H1 (cell line): ENCODE measurements around the gene AP2A1. TPM values are rescaled to one million over a fixed set of nuclear protein-coding genes. Genes with fewer than 3 reads are reported as not detected.
A peak's percentile ranks its signal among the peaks of the same experiment; 100 is the strongest.
"Not testable (repeated sequence)": the region's sequence is repeated elsewhere in the genome, so short reads cannot be mapped to it uniquely, and the experiment has no call there.

ENCODE experiments used
- CTCF ChIA-PET: fragments of 300-600 bp; sonication (Branson Sonifier 250); formaldehyde crosslinking; loops from one replicate; lab custom pipeline; 2021; ENCODE audit not compliant: partially characterized antibody; lab: Charles Lee
- POLR2A ChIA-PET: fragments of 300-600 bp; sonication (Branson Sonifier 250); formaldehyde crosslinking; loops from one replicate; lab custom pipeline; 2021; ENCODE audit warnings: inconsistent platforms; ENCODE audit not compliant: partially characterized antibody; lab: Charles Lee
- DNase-seq, 2 experiments: peaks; one replicate each; pipeline versions ENCODE4 v3.0.0 to v3.0.0-alpha.2; 2010 to 2022; ENCODE audit warnings: low spot score in 2 of 2, low read depth in 1 of 2, mixed read lengths in 1 of 2
- FAIRE-seq: peaks from 2 replicates; lab custom pipeline; 2011; peaks lifted over from hg19 to GRCh38; lab: Jason Lieb, UNC
- H2AFZ ChIP-seq: 2 replicates; pipeline ENCODE4 v1.8.1; 2012; ENCODE audit warnings: low read length, inconsistent platforms
- H2AK5ac ChIP-seq: 2 replicates; pipeline ENCODE4 v1.6.1; 2013; ENCODE audit warnings: low read depth, low read length
- H2BK120ac ChIP-seq: replicated peaks from 2 replicates; pipeline ENCODE3; 2013; ENCODE audit warnings: low read depth, low read length, inconsistent platforms
- H2BK12ac ChIP-seq: 2 replicates; pipeline ENCODE4 v1.6.1; 2013; ENCODE audit warnings: low read depth, low read length
- H2BK15ac ChIP-seq: 2 replicates; pipeline ENCODE4 v1.6.1; 2013; ENCODE audit warnings: low read length
- H2BK20ac ChIP-seq: 2 replicates; pipeline ENCODE4 v1.6.1; 2013; ENCODE audit warnings: low read length
- H2BK5ac ChIP-seq: 2 replicates; pipeline ENCODE4 v1.6.1; 2013; ENCODE audit warnings: low read depth, low read length
- H3K14ac ChIP-seq: 2 replicates; pipeline ENCODE4 v1.6.1; 2013; ENCODE audit warnings: inconsistent platforms; ENCODE audit not compliant: insufficient read length
- H3K18ac ChIP-seq: 2 replicates; pipeline ENCODE4 v1.6.1; 2013; ENCODE audit warnings: low read length; ENCODE audit errors: extremely low read depth
- H3K23ac ChIP-seq: 2 replicates; pipeline ENCODE4 v1.6.1; 2013; ENCODE audit warnings: inconsistent platforms; ENCODE audit not compliant: insufficient read length
- H3K23me2 ChIP-seq: 2 replicates; pipeline ENCODE4 v1.6.1; 2013; ENCODE audit warnings: low read depth, low read length
- H3K27ac ChIP-seq: 2 replicates; pipeline ENCODE4 v1.6.1; 2011; ENCODE audit warnings: low read depth, low read length, inconsistent platforms
- H3K27me3 ChIP-seq, 4 experiments: replicated peaks in 1 of 4; 1 replicate in 1 of 4; 2 replicates in 3 of 4; pipeline versions ENCODE4 v1.6.1 to v1.8.1; 2011 to 2013; ENCODE audit warnings: low read length in 3 of 4, mild to moderate bottlenecking in 3 of 4, inconsistent platforms in 2 of 4, mixed read lengths in 2 of 4, moderate library complexity in 1 of 4; ENCODE audit not compliant: control insufficient read depth in 3 of 4, insufficient read depth in 3 of 4; ENCODE audit errors: extremely low read depth in 1 of 4
- H3K36me3 ChIP-seq, 4 experiments: 2 replicates each; pipeline versions ENCODE4 v1.6.1 to v1.8.1; 2011 to 2013; ENCODE audit warnings: mild to moderate bottlenecking in 4 of 4, low read length in 3 of 4, moderate library complexity in 2 of 4, control low read depth in 1 of 4, inconsistent platforms in 1 of 4; ENCODE audit not compliant: insufficient read depth in 4 of 4, control insufficient read depth in 2 of 4
- H3K4ac ChIP-seq: replicated peaks from 2 replicates; pipeline ENCODE3; 2013; ENCODE audit warnings: low read length, low read depth, mixed read lengths, inconsistent platforms; ENCODE audit not compliant: insufficient read length
- H3K4me1 ChIP-seq, 4 experiments: replicated peaks in 1 of 4; 1 replicate in 1 of 4; 2 replicates in 3 of 4; pipeline versions ENCODE4 v1.6.1 to v1.8.1; 2011 to 2013; ENCODE audit warnings: low read length in 3 of 4, inconsistent platforms in 2 of 4, mixed read lengths in 1 of 4; ENCODE audit not compliant: insufficient read depth in 4 of 4, control insufficient read depth in 3 of 4
- H3K4me2 ChIP-seq, 2 experiments: 2 replicates each; pipeline versions ENCODE4 v1.6.1 to v1.8.1; 2011 to 2013; ENCODE audit warnings: low read depth in 2 of 2, low read length in 2 of 2, control low read depth in 1 of 2, inconsistent platforms in 1 of 2, mild to moderate bottlenecking in 1 of 2; ENCODE audit not compliant: insufficient read depth in 1 of 2
- H3K4me3 ChIP-seq, 4 experiments: fragments of 200-600, 300-600 bp in 1 of 4; sonication (generic), shearing (Covaris generic), sonication (Bioruptor Twin) in 1 of 4; 2 replicates each; pipeline versions ENCODE4 v1.5.1 to v1.8.1; 2011 to 2016; ENCODE audit warnings: low read length in 4 of 4, low read depth in 3 of 4, control low read depth in 2 of 4, inconsistent platforms in 2 of 4, mild to moderate bottlenecking in 2 of 4, mixed read lengths in 1 of 4, moderate library complexity in 1 of 4; ENCODE audit not compliant: insufficient read depth in 2 of 4; ENCODE audit errors: extremely low read depth in 1 of 4
- H3K56ac ChIP-seq: replicated peaks from 2 replicates; pipeline ENCODE3; 2013; ENCODE audit warnings: low read depth, mild to moderate bottlenecking, mixed read lengths, low read length, inconsistent platforms; ENCODE audit not compliant: insufficient read length
- H3K79me1 ChIP-seq: 2 replicates; pipeline ENCODE4 v1.6.1; 2013; ENCODE audit warnings: low read depth, low read length, control low read depth
- H3K79me2 ChIP-seq, 2 experiments: 2 replicates each; pipeline versions ENCODE4 v1.6.1 to v1.8.1; 2012 to 2013; ENCODE audit warnings: low read length in 2 of 2, mild to moderate bottlenecking in 2 of 2, inconsistent platforms in 1 of 2; ENCODE audit not compliant: insufficient read depth in 2 of 2, control insufficient read depth in 1 of 2
- H3K9ac ChIP-seq, 4 experiments: replicated peaks in 1 of 4; 1 replicate in 1 of 4; 2 replicates in 3 of 4; pipeline versions ENCODE4 v1.6.1 to v1.8.1; 2011 to 2013; ENCODE audit warnings: low read depth in 3 of 4, low read length in 3 of 4, control low read depth in 2 of 4, mild to moderate bottlenecking in 2 of 4, moderate library complexity in 2 of 4, inconsistent platforms in 1 of 4; ENCODE audit errors: extremely low read depth in 1 of 4
- H3K9me3 ChIP-seq, 2 experiments: 2 replicates each; pipeline versions ENCODE4 v1.6.1 to v1.8.1; 2012 to 2013; ENCODE audit warnings: mild to moderate bottlenecking in 2 of 2, moderate library complexity in 2 of 2, control low read depth in 1 of 2, inconsistent platforms in 1 of 2, low read depth in 1 of 2, low read length in 1 of 2, mixed read lengths in 1 of 2; ENCODE audit not compliant: insufficient read depth in 2 of 2
- H4K20me1 ChIP-seq, 2 experiments: replicated peaks in 1 of 2; 2 replicates each; pipeline versions ENCODE3 to v1.8.1; 2011 to 2013; ENCODE audit warnings: inconsistent platforms in 2 of 2, low read length in 2 of 2, mild to moderate bottlenecking in 1 of 2; ENCODE audit not compliant: insufficient read depth in 2 of 2, control insufficient read depth in 1 of 2
- H4K5ac ChIP-seq: 2 replicates; pipeline ENCODE4 v1.6.1; 2013; ENCODE audit warnings: low read length, low read depth, mixed read lengths, inconsistent platforms; ENCODE audit not compliant: insufficient read length
- H4K8ac ChIP-seq: 2 replicates; pipeline ENCODE4 v1.8.0; 2013; ENCODE audit warnings: mild to moderate bottlenecking, moderate library complexity, low read length, inconsistent platforms; ENCODE audit not compliant: insufficient read depth; ENCODE audit errors: extremely low read depth
- H4K91ac ChIP-seq: replicated peaks from 2 replicates; pipeline ENCODE3; 2013; ENCODE audit warnings: low read length, mixed read lengths, inconsistent platforms; ENCODE audit not compliant: insufficient read length
- WGBS, 2 experiments: shearing (Covaris generic) in 1 of 2; methylation state at CpG; one replicate each; pipeline versions ENCODE4 v1.1.6 to v1.1.7; 2013 to 2015; ENCODE audit warnings: low lambda C conversion rate in 2 of 2, mixed read lengths in 2 of 2, inconsistent platforms in 1 of 2, low coverage in 1 of 2, missing lambda C conversion rate in 1 of 2; ENCODE audit not compliant: insufficient replicate concordance in 2 of 2, insufficient coverage in 1 of 2, insufficient read length in 1 of 2; ENCODE audit errors: extremely low coverage in 1 of 2, missing lambda C conversion rate in 1 of 2; 5-methylcytosine and 5-hydroxymethylcytosine counted together
- polyA plus RNA-seq, 7 experiments: library from polyadenylated mRNA; depleted of rRNA in 3 of 7; stranded (reverse) in 5 of 7; unstranded in 2 of 7; fragments of >200 nt in 5 of 7; fragments of 200-250 nt in 2 of 7; gene quantifications; 1 replicate in 5 of 7; 2 replicates in 1 of 7; 4 replicates in 1 of 7; pipeline versions ENCODE4 v1.2.1 to v1.2.3, GENCODE V29; 2011 to 2013; ENCODE audit warnings: missing spikeins in 2 of 7, mixed read lengths in 2 of 7
- total RNA-seq: library from RNA; stranded (reverse); fragmentation: NEBNext Ultra II Directional; extraction: Animal tissue kit (Norgen Biotek cat#: 25700); gene quantifications from 2 replicates; pipeline ENCODE4 v1.2.1, GENCODE V29; 2021

AP2A1 gene
- total and polyA plus RNA-seq, 2 of the 8 experiments (the other 6 are each of a cell fraction or from before 2014, with no cell fraction given), result 105 to 106 TPM

DNA sequence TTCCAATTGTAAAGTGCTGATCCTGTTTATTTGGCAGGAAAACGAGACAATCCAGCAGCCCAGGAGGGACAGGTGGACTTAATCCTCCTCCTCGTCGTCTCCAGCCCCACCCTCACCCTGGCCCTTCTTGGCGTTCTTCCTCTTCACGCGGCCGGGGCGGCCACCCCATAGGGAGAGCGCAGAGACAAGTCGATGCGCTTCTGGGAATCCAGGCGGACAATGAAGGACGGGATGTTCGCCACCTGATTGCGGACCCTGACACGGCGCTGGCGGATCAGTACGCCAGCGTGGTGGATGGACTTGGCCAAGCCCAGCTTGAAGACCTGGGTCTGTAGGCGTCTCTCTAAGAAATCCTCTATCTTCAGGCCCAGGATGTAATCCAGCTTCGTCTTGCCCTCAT, 47.4 kb upstream of the AP2A1 start:
- FAIRE-seq, H3K36me3 ChIP-seq: not testable (repeated sequence)
- CTCF ChIA-PET, result interaction anchor here (0.8 to 3.3 kb wide), 7 partner anchors 9 to 86 kb away, joined by 3 to 23 read pairs (median 4); partner anchors contain the start of gene TSKS

More for the DNA sequence above, 47.4 kb upstream of the AP2A1 start:
- not testable (repeated sequence) for H3K9ac ChIP-seq, H3K23ac ChIP-seq, H2BK20ac ChIP-seq, H3K56ac ChIP-seq, H4K5ac ChIP-seq, H3K4me1 ChIP-seq, H2AFZ ChIP-seq, H2AK5ac ChIP-seq, H3K14ac ChIP-seq, H4K20me1 ChIP-seq, H3K79me2 ChIP-seq, H2BK5ac ChIP-seq, H3K18ac ChIP-seq, H2BK15ac ChIP-seq, H3K4me3 ChIP-seq, DNase-seq, H3K23me2 ChIP-seq, H3K27me3 ChIP-seq, H3K79me1 ChIP-seq, H3K9me3 ChIP-seq, H4K91ac ChIP-seq, H3K27ac ChIP-seq, H2BK120ac ChIP-seq, H3K4ac ChIP-seq, H2BK12ac ChIP-seq, H3K4me2 ChIP-seq
- 94% methylated on average over 21 of the region's 22 CpGs; no CpG with 5 or more reads in 1 of the 2 experiments for WGBS, 2 experiments
- POLR2A ChIA-PET, result interaction anchor here (7.7 kb wide), 1 partner anchor 30 kb away, joined by 51 read pairs; the partner anchor contains the start of genes ADM5 and CPT1C
- peak overlapping the region; percentile 25; the same call in 1 of the 2 replicates for H4K8ac ChIP-seq
